ENCODE measurements around the gene UGT1A4.
"Not testable (repeated sequence)": the region's sequence is repeated elsewhere in the genome, so short reads cannot be mapped to it uniquely, and the experiment has no call there.

The UGT1A4 gene

GRCh38 chr2:233751212-233752009, 32.9 kb downstream of the UGT1A4 start:
- not testable (repeated sequence) for DNase-seq

- no peak for DNase-seq
These were observed 36.5 kb downstream of the UGT1A4 start for GRCh38 chr2:233754872-233755611.

- DNase-seq, result no peak
These were observed 38.0 kb downstream of the UGT1A4 start for GRCh38 chr2:233756429-233757081.

- no peak for DNase-seq
These were observed 39.6 kb downstream of the UGT1A4 start for GRCh38 chr2:233758141-233758540.

GRCh38 chr2:233758849-233759248, 40.3 kb downstream of the UGT1A4 start:
- no peak for DNase-seq

GRCh38 chr2:233760043-233760442, 41.5 kb downstream of the UGT1A4 start, which contains the start of gene UGT1A1:
Gene UGT1A1, plus strand, starts transcription at chr2:233760270. Its CDS starts 18 bp downstream, at chr2:233760288.
- DNase-seq, result no peak

GRCh38 chr2:233761040-233761769, 42.7 kb downstream of the UGT1A4 start:
- DNase-seq, result no peak

GRCh38 chr2:233764264-233764663, 45.7 kb downstream of the UGT1A4 start:
- DNase-seq, result no peak

GRCh38 chr2:233764761-233765160, 46.2 kb downstream of the UGT1A4 start:
- DNase-seq, result no peak

- DNase-seq, result no peak
These were observed 47.9 kb downstream of the UGT1A4 start for GRCh38 chr2:233766416-233766815.

- no peak for DNase-seq
These were observed 49.5 kb downstream of the UGT1A4 start for GRCh38 chr2:233768076-233768475.

- DNase-seq, result no peak
These were observed 50.7 kb downstream of the UGT1A4 start for GRCh38 chr2:233769260-233769659.

GRCh38 chr2:233772153-233772552, 53.6 kb downstream of the UGT1A4 start:
- DNase-seq, result no peak

GRCh38 chr2:233772583-233772982, 54.0 kb downstream of the UGT1A4 start:
- no peak for DNase-seq

- no peak for DNase-seq
These were observed 55.3 kb downstream of the UGT1A4 start for GRCh38 chr2:233773854-233774253.

- DNase-seq, result no peak
These were observed 56.9 kb downstream of the UGT1A4 start for GRCh38 chr2:233775414-233775813.

GRCh38 chr2:233778030-233778429, 59.5 kb downstream of the UGT1A4 start, which contains the start of gene MROH2A:
Gene MROH2A, plus strand, starts transcription at chr2:233778330. Its CDS starts 1,029 bp downstream, at chr2:233779359.
- no peak for DNase-seq

GRCh38 chr2:233779722-233780121, 61.2 kb downstream of the UGT1A4 start:
- no peak for DNase-seq

GRCh38 chr2:233780771-233781170, 62.2 kb downstream of the UGT1A4 start:
- DNase-seq, result no peak

GRCh38 chr2:233789554-233789953, 71.0 kb downstream of the UGT1A4 start:
- DNase-seq, result no peak

- DNase-seq, result no peak
These were observed 72.8 kb downstream of the UGT1A4 start for GRCh38 chr2:233791151-233791882.

GRCh38 chr2:233791883-233792329, 73.4 kb downstream of the UGT1A4 start:
- no peak for DNase-seq

Data from activated CD4-positive, alpha-beta T cell treated with anti-CD3 and anti-CD28 coated beads, Interleukin-2, amount 50 U/mL, for 48 hours (primary cell).